WERI-Rb-1 (cell line): ENCODE data around the gene GPR15LG.
"Not testable (repeated sequence)": the region's sequence is repeated elsewhere in the genome, so short reads cannot be mapped to it uniquely, and the experiment has no call there.

Experiments used
- DNase-seq: peaks from one replicate; pipeline ENCODE4 v3.0.0-alpha.2; 2020
- H3K27ac ChIP-seq: fragments of 250-450 bp; sonication (Bioruptor Pico); 2 replicates; pipeline ENCODE4 v1.5.1; 2020; ENCODE audit warnings: mild to moderate bottlenecking, moderate library complexity
- H3K27me3 ChIP-seq: fragments of 250-450 bp; sonication (Bioruptor Pico); 2 replicates; pipeline ENCODE4 v1.5.1; 2021; ENCODE audit warnings: mild to moderate bottlenecking, low read depth, moderate library complexity; ENCODE audit not compliant: insufficient read depth, severe bottlenecking
- H3K36me3 ChIP-seq: fragments of 250-450 bp; sonication (Bioruptor Pico); 2 replicates; pipeline ENCODE4 v1.5.1; 2020; ENCODE audit warnings: mild to moderate bottlenecking, moderate library complexity
- H3K4me3 ChIP-seq: 2 replicates; pipeline ENCODE4 v1.5.1; 2011; ENCODE audit warnings: low read depth, mild to moderate bottlenecking, control low read depth, low read length
- H3K9me3 ChIP-seq: fragments of 250-450 bp; sonication (Bioruptor Pico); 2 replicates; pipeline ENCODE4 v1.5.1; 2021; ENCODE audit warnings: mild to moderate bottlenecking, moderate library complexity; ENCODE audit not compliant: severe bottlenecking
- CTCF ChIP-seq: IDR thresholded peaks from 2 replicates; pipeline ENCODE4 v1.5.1; 2011; ENCODE audit warnings: low read depth, mild to moderate bottlenecking, control low read depth, inconsistent platforms, low read length

GPR15LG gene

GRCh38 chr10:84178160-84178609 is 4.6 kb downstream of the GPR15LG start:
- Histone ChIP-seq H3K4me3 (no peak overlapping the region), H3K27ac (no peak overlapping the region; the same call in 1 of the 2 replicates), H3K9me3 (peaks cover 12% of the 10 kb centered on the region), H3K27me3 (no peaks in the 10 kb centered on the region), H3K36me3 (no peaks in the 10 kb centered on the region)
- no peak for DNase-seq
- no peak for TF ChIP-seq CTCF

GRCh38 chr10:84179059-84179710 is 5.6 kb downstream of the GPR15LG start:
- DNase-seq = no peak
- Histone ChIP-seq H3K27ac (peak overlapping the region; percentile 43), H3K36me3 (no peaks in the 10 kb centered on the region), H3K27me3 (no peaks in the 10 kb centered on the region), H3K9me3 (peaks cover 12% of the 10 kb centered on the region), H3K4me3 (no peak overlapping the region)
- no peak for TF ChIP-seq CTCF

- H3K9me3 ChIP-seq = peaks cover 12% of the 10 kb centered on the region
- H3K27ac ChIP-seq, H3K27me3 ChIP-seq, H3K4me3 ChIP-seq, H3K36me3 ChIP-seq, DNase-seq: not testable (repeated sequence)
Observed at GRCh38 chr10:84180386-84180785, 6.8 kb downstream of the GPR15LG start.

- no peak for DNase-seq
- H3K27me3 ChIP-seq = no peaks in the 10 kb centered on the region
Observed at GRCh38 chr10:84181631-84182030, 8.0 kb downstream of the GPR15LG start.

GRCh38 chr10:84184517-84184916 is 10.9 kb downstream of the GPR15LG start:
- DNase-seq = peak; percentile 40
- H3K27me3 ChIP-seq = no peaks in the 10 kb centered on the region
- H3K9me3 ChIP-seq = peaks cover 12% of the 10 kb centered on the region
- H3K4me3 ChIP-seq = no peak overlapping the region
- no peaks in the 10 kb centered on the region for H3K36me3 ChIP-seq
- H3K27ac ChIP-seq = peak overlapping the region; percentile 88
- TF ChIP-seq CTCF = no peak

More at GRCh38 chr10:84181631-84182030, 8.0 kb downstream of the GPR15LG start:
- Histone ChIP-seq H3K36me3 (no peaks in the 10 kb centered on the region), H3K9me3 (peaks cover 12% of the 10 kb centered on the region), H3K4me3 (no peak overlapping the region), H3K27ac (no peak overlapping the region)
- no peak for TF ChIP-seq CTCF

- peak overlapping the region; percentile 88 for H3K27ac ChIP-seq
- H3K27me3 ChIP-seq = no peaks in the 10 kb centered on the region
- DNase-seq = peak; percentile 94
- H3K36me3 ChIP-seq = no peaks in the 10 kb centered on the region
- TF ChIP-seq CTCF = no peak
- H3K9me3 ChIP-seq = peaks cover 7% of the 10 kb centered on the region
- 0 out of 2 replicates have a peak overlapping the region, but pooled peaks have one; percentile 15 for H3K4me3 ChIP-seq
Observed at GRCh38 chr10:84185526-84186175, 12.1 kb downstream of the GPR15LG start.
